Epidermal melanocyte (primary cell): Measurements from ENCODE around the gene YY1.
A peak's percentile ranks its signal among the peaks of the same experiment; 100 is the strongest.
"Not testable (repeated sequence)": the region's sequence is repeated elsewhere in the genome, so short reads cannot be mapped to it uniquely, and the experiment has no call there.

Source experiments
- DNase-seq: peaks from one replicate; pipeline ENCODE4 v3.0.0; 2011; ENCODE audit warnings: low spot score; ENCODE audit not compliant: insufficient read length

Gene YY1

DNA sequence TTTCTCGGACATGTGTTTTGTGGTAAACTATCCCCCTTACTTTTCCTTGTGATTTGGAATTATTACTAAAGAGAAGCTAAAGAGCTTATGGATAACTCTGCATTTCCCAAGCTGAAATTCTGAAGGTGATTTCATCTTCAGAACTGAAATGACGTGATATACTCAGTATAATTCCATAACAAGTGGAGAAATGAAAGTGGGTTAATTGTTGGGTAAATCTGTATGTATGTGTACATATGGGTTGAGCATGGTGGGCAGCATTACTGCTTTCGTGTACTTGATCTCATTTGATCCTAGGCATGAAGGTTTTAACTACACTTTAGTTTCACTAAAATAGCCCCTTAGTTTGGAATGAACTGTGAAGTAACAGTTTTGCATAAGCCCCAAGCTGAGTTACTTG, 4.1 kb downstream of the YY1 start:
- DNase-seq = no peak

DNA sequence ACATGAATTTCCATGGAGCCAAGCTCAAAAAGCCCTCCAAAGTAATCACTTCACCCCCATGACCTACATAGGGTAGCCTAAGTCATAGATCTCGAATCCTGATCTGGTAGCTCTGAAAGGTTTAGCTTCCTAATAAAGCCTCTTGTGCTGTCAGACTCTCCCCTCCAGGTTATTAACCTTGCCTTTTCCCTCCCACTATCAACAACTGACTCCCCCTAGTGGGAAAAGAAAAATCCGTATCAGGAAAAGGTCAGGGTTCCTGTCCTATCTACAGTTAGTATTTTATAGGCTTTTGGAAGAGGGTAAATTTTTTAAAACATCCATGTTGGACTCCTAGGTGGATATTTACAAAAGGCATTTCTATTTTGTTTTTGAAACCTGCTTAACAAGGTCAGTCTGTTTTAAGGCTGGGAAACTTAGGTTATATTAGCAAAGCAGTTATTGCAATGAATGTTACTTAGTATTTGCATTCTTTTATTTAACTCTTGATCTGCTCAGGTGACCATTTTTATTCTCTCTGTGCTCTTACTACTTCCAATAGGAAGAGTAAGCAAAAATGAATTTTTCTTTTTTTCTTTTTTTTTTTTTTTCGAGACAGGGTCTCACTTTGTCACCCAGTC, 8.0 kb downstream of the YY1 start:
- DNase-seq = peak; percentile 46

DNA sequence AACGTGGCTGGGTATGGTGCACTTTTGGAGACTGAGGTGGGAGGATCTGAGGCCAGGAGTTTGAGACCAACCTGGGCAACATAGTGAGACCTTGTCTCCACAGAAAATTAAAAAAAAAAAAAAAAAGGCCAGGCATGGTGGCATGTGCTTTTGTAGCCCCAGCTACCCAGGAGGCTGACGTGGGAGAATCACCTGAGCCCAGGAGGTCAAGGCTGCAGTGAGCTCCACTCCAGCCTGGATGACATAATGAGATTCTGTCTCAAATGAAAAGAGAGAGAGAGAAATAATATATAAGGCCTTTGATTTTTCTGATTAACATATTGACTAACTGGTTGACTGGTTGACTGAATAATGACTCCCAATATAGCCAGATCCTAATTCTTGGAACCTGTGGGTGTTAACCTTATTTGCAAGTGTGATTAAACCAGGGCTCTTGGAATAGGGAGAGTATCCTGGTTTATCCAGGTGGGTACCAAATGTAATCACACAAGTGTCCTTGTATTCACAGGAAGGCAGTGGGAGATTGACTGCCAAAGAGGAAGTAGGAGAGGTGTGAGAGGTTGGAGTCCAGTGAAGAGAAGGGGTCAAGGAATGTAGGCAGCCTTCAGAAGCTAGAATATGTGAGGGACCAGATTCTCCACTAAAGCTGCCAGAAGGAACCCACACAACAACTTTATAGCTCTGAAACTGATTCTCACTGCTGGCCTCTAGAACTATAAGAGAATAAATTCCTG, 12.0 kb downstream of the YY1 start:
- no peak for DNase-seq

DNA sequence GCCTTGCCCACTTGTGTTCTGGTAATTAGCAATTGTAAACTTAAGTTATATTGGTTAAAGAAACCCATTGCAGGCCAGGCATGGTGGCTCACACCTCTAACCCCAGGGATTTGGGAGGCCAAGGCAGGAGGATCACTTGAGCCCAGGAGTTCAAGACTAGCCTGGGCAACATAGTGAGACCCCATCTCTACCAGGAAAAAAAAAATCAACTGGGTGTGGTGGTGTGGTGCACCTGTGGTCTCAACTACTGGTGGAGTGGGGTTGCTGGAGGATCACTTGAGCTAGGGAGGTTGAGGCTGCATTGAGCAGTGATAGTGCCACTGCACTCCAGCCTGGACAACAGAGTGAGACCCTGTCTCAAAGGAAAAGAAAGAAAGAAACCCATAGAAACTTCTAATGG, 13.7 kb downstream of the YY1 start:
- DNase-seq = no peak

DNA sequence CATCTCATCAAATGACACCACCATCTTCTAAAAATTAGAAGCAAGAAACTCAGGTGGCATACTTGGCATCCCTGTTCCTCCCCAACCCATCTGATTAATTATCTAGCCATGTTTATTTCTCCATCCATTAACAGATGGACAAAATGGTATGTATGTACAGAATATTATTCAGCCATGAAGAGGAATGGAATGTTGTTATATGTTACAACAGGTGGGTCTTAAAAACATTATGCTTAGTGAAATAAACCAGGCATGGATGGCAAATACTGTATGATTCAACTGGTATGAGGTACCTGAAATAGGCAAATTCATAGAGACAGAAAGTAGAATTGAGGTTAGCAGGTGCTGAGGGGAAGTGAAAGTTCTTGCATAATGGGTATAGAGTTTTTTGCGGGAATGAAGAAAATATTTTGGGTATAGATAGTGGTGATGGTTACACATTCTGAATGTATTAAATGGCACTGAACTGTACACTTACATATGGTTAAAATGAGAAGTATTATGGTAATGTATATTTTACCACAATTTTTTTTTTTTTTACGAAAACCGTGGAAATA, 17.5 kb downstream of the YY1 start:
- DNase-seq = no peak

DNA sequence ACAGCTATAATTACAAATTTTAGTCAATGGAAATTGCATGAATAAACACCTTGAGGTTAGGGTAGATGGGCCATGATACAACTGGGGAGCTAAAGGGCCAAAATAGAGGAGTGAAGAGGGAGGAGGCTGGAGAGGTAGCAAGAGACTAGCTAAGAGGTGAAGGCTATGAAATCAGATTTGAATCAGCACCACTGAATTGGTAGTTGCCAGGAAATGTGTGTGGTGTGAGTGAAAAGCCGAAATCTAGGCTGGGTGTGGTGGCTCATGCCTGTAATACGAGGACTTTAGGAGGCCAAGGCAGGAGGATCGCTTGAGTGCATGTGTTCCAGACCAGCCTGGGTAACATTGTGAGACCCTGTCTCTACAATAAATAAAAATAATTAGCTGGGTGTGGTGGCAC, 22.7 kb downstream of the YY1 start:
- no peak for DNase-seq

DNA sequence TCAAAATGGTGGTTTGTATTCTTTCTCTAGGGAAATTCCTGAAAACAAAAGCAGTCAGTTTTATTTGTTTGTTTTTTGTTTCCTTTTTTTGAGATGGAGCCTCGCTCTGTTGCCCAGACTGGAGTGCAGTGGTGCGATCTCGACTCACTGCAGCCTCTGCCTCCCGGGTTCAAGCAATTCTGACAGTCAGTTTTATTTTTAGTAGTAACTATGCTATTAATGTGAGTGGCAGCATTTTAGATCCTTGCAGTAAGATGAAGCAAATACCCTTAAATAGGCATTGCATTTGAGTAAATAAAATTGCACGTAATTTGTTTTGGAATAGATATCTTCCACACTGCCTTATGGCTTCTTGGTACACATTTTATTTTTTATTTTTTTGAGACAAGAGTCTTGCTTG, 23.6 kb downstream of the YY1 start:
- DNase-seq = no peak

DNA sequence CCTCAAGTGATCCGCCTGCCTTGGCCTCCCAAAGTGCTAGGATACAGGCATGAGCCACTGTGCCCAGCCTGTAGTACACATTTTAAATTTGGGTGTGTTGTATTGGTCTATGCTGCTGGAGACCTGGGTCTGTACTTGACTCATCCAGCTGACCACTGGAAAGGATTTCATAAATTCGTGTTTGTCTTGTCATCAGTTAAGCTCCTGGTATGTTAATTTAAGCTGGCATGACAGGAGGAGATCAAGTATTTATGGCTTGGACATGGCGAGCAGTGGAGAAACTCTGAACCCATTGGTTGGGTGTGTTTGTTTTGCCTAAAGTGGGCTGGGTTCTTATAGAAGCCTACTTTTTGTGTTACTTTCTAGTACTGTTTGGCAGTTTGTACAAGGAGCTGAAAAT, 24.2 kb downstream of the YY1 start:
- DNase-seq = no peak

DNA sequence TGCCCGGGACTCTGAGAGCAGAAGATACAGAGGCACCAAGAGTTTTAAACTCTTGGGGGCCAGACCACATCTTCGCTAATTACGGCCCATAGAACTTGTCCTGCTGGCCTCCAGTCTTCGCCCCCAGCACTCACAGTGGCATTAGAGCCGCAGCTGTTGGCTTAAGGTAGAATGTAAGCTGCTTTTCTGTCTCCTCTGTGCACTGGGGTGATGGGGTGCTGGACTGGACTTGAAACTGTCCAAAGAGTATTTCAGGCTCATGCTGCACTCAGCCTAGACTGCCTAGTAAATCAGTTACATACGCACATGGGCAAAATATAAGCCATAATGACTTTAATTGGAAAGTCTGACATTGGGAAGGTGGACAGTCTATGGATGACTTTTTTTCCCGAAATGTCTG, 29.0 kb downstream of the YY1 start:
- DNase-seq = no peak

DNA sequence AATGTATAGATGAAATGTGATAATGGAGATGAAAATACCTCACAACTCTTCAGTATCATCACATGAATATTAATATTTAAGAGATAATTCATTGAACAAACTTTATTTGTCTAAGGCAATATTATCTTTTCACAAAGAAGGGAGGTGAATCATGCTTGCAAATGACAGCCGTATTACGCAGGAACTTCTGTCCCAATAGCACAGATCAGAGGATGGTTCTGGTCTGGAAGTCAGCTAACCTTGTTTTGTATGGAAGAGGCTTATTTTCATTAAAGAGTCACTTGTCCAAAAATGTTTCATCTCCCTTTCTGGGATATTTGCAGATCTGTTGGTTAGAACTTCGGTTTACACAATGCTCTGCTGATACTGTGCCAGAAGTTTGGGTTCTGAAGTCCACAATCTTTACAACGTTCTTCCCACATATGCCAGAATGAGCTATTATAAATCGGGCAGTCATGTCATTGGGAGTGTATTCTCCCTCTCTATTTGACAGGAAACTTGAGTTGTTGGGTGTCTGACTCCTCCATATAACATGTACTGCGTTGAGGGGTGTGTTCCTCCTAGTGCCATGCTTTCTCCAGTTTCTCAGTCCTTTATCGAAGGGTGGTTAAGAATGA, 29.8 kb downstream of the YY1 start:
- DNase-seq = no peak

DNA sequence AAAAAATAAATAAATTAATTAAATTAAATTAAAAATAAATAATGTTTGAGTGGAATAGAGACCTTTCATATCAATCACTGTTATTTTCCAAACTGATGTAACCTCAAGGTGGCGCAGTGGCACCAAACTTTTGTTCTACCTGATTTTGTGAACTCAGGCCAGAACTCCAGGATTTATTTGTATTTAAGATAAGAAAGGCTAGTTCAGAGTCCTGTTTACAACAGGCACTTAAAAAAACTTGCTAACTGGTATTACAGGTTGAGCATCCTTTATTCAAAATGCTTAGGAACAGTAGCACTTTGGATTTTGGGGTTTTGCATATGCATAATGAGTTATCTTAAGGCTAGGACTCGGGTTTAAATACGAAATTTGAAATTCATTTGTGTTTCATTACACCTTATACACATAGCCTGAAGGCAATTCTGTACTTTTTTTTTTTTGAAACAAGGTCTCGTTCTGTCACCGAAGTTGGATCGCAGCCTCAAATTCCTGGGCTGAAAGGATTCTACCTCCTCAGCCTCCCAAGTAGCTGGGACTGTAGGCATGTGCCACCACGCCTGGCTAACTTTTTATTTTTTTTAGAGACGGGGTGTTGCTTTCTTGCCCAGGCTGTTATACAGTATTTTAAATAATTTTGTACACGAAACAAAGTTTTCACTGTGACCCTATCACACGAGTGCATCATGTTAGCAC, 32.4 kb downstream of the YY1 start:
- no peak for DNase-seq

DNA sequence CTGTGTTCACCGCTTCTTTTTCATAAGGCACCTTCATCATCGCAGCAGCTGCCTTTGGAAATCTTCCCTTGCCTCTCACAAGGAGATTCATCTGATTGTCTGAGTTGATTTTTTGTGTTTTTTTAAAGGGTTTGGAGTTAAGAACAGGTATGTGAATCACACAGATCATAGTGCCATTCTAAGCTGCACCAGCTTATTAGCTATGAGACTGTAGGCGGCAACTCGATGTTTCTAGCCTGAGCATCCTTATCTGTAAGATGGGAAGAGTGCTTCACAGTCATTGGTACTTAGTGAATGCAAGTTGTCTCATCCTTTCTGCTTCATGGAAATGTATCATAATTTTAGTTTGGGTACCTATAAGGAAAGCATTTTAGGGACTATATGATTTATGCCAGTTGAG, 35.3 kb downstream of the YY1 start:
- DNase-seq = no peak

DNA sequence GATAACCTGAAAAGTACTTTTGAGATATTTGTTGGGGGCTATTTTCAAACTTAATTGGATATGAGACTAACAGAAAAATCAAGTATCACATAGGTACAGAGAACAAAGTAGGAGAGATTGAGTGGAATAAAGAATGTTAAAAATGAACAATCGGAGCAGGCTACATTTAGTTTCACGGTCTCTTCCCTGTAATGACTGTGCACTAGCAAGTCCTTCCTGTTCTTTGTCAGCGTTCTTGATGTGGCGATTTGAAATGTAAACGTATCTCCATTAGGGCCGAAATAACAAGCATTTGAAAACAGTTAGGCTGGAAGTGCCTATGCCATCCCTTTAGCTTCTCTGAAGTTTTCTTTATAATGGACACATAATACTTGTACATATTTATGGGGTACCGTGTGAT, 36.3 kb downstream of the YY1 start:
- no peak for DNase-seq

DNA sequence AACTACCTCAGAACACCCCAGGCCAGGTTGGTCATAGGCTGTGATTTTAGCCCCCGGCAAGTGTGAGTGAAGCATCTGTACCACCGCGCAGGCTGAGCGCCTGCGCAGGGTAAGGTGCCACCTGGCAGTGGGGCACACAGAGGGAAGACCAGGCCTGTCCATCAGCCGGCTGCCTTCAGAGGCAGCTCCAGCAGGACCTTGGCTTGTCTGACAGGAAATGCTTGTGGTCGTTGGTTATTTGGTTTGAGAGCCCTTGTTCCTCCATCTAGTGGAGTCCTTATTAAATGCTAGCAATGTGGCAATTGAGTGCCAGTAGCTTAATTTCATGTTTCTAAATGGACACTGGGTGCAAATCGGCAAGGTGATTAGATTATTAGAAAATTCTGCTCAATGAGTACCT, 39.8 kb downstream of the YY1 start:
- DNase-seq = peak; percentile 90

DNA sequence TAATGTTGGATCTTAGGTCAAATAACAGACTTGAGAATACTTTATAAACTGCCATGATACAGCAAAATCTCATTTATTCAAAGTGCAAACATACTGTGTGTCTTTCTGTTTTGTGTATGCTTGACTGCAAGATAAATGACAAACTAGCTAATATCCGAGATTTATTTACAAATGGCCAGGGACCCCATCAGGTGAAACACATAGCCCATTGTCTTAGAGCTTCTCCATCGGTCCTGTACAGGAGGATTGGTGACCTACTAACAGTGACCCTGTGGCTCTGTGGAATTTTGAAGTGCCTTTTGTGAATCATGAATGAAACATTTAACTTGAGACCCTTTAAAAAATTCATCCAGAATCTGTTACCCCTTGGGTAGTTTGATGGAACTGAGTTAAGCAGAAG, 40.2 kb downstream of the YY1 start:
- DNase-seq = no peak

DNA sequence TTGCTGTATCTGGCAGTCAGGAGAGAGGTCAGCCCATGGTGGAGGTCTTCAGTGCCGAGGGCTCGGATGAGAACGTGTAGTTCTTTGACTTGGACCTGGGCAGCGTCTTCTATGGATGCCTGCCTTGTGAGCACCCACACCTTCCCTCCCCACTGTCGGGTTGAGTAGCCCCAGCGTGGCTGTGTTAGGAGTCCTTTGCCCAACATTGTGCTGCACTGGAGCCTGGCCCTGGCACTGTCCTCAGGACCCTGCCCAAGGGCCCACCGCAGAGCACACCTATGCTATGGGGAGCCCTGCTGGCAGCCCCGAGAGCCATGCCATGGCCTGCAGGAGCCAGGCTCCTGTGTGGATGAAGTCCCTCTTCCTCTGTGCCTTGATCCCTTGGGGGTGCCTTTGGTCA, 40.6 kb downstream of the YY1 start:
- DNase-seq = no peak

DNA sequence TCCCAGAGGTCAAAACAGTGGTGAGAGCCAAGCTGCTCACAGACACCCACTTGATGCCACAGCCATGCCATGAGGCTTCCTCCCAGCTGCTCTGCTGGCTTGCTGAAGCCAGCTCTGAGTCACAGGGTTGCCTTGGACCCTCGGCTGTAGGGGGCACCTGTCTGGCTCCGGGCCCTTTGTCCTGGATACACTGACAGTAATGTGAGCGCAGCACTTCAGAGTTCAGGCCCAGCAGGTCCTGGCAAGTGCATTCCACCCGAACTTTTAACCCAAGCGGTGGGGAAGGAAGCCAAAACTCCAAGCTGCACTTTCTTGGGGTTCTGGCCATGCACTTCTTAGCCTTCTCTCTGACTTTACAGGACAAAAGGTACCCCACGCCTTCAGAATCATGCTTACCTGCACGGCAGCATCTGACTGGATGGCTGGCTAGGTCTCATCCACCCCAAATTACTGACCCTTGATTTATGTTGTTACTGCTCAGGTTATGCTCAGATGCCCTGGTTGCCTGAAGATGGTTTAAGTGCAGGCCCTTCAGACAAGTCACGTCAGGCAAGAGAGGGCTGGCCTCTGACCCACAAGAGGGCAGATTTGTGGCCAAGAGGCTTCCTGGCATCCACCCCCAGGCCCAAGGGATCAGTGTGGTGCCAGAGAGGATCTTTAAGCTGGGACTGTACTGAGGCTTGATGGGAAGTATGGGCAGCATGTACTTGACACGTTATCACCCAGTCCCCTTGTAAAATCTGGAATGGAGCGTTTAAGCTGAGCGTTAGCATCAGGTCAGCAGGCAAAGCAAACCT, 42.5 kb downstream of the YY1 start:
- no peak for DNase-seq

DNA sequence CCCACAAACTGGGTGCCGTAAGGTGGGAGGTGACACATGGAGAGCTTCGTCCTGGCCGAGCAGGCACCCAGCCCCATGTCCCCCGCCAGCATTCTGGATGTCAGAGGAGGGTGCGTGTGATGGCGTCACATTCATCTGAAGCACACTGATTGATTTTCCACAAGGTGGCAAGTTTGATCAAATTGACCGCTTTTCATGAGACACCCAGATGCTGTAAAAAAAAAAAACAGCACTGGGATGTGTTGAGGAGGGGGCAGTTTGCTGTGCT, 43.1 kb downstream of the YY1 start:
- DNase-seq = no peak

DNA sequence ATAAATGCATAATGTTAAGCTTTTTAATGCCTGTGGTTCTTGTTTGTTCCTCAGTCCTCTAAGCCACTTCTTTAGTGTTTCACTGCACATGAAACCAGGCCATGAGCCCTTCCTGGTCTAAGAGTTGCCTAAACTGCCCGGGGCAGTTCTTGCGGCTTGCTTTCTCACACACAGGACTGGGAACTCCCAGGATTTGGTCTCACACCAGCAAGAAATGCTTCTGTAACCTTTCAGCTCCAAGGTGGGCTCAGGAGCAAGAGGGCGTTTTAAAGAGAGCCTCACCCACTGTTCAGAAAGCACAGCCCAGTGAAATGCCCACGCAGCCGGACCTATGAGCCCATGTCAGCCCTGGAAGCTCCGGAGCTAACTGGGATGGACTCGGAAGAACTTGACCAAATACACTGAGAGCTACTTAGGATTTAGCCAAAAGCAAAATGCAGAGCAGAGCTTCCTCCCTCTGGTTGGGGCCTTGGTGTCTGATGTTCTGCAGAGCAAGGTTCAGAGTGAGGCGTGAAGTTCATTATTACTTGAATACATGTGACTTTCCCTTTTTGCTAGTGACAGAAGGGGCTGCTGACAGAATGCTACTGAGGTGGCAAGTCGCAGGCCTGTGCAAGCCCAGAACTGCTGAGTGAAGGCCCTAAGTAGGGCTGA, 43.9 kb downstream of the YY1 start:
- no peak for DNase-seq

DNA sequence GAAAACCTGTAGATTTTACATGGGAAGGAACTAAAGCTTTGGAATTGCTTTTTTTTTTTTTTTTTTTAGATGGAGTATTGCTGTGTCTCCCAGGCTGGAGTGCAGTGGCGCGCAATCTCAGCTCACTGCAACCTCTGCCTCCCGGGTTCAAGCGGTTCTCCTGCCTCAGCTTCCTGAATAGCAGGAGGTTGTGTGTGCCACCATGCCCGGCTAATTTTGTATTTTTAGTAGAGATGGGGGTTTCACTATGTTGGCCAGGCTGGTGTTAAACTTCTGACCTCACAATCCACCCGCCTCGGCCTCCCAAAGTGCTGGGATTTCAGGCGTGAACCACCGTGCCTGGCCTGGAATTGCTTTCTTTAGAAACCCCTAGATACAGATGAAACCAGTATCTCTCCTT, 44.5 kb downstream of the YY1 start:
- DNase-seq = not testable (repeated sequence)
